OCI-LY7 (cell line): ENCODE measurements around the gene HEYL. TPM values are rescaled to one million over a fixed set of nuclear protein-coding genes. Genes with fewer than 3 reads are reported as not detected.

Experiments
- BruUV-seq: library from RNA; stranded (reverse); fragments of 400-500 nt; replicated peaks from 2 replicates; lab custom pipeline; 2021; lab: Mats Ljungman, UMichigan
- CTCF ChIA-PET: fragments of 300-600 bp; sonication (Branson Sonifier 250); formaldehyde crosslinking; loops from one replicate; lab custom pipeline; 2022; ENCODE audit warnings: antibody characterized with exemption; ENCODE audit not compliant: unreplicated experiment; lab: Charles Lee
- POLR2A ChIA-PET: fragments of 300-600 bp; sonication (Branson Sonifier 250); formaldehyde crosslinking; loops from one replicate; lab custom pipeline; 2022; ENCODE audit warnings: antibody characterized with exemption; lab: Charles Lee
- DNase-seq: peaks from one replicate; pipeline ENCODE4 v3.0.0-alpha.2; 2015; ENCODE audit warnings: low spot score
- H2AFZ ChIP-seq: fragments of 200-600 bp; sonication (generic), shearing (Covaris generic); 2 replicates; pipeline ENCODE4 v1.6.1; 2014; ENCODE audit warnings: mild to moderate bottlenecking, antibody characterized with exemption, low read length, moderate library complexity
- H3K27ac ChIP-seq: fragments of 200-600 bp; sonication (generic); 2 replicates; pipeline ENCODE4 v1.5.1; 2014; ENCODE audit warnings: mixed run types, low read depth, mild to moderate bottlenecking, moderate library complexity, low read length, inconsistent platforms; ENCODE audit not compliant: poor library complexity, severe bottlenecking
- H3K36me3 ChIP-seq: fragments of 200-600 bp; sonication (generic); 2 replicates; pipeline ENCODE4 v1.6.1; 2014; ENCODE audit warnings: mild to moderate bottlenecking, antibody characterized with exemption, low read length, moderate library complexity, mixed read lengths; ENCODE audit not compliant: insufficient read depth
- H3K4me1 ChIP-seq: fragments of 200-600 bp; sonication (generic); 2 replicates; pipeline ENCODE4 v1.5.1; 2014; ENCODE audit warnings: mild to moderate bottlenecking, low read length; ENCODE audit not compliant: insufficient read depth, poor library complexity, severe bottlenecking
- H3K4me2 ChIP-seq: fragments of 200-600 bp; sonication (generic); 2 replicates; pipeline ENCODE4 v1.6.1; 2014; ENCODE audit warnings: mild to moderate bottlenecking, low read length
- H3K4me3 ChIP-seq: fragments of 200-600 bp; sonication (generic); 2 replicates; pipeline ENCODE4 v1.5.1; 2014; ENCODE audit warnings: mild to moderate bottlenecking, low read depth, low read length; ENCODE audit not compliant: poor library complexity, severe bottlenecking
- H3K79me2 ChIP-seq: fragments of 200-600 bp; sonication (generic); 2 replicates; pipeline ENCODE4 v1.6.1; 2016; ENCODE audit warnings: low read depth, mild to moderate bottlenecking, low read length, moderate library complexity, mixed read lengths; ENCODE audit not compliant: insufficient read depth
- H3K9me2 ChIP-seq: fragments of 200-600 bp; sonication (generic); 2 replicates; pipeline ENCODE4 v1.6.1; 2016; ENCODE audit warnings: mild to moderate bottlenecking, low read length, mixed read lengths; ENCODE audit not compliant: insufficient read depth
- H3K9me3 ChIP-seq: fragments of 200-600 bp; sonication (generic); 2 replicates; pipeline ENCODE4 v1.6.1; 2014; ENCODE audit warnings: mild to moderate bottlenecking, mixed run types, low read length, mixed read lengths
- H4K20me1 ChIP-seq: fragments of 200-600 bp; sonication (generic); 2 replicates; pipeline ENCODE4 v1.6.1; 2014; ENCODE audit warnings: mild to moderate bottlenecking, antibody characterized with exemption, low read length, moderate library complexity, mixed read lengths; ENCODE audit not compliant: insufficient read depth
- CTCF ChIP-seq: fragments of 200-600 bp; sonication (generic); conservative IDR thresholded peaks from 2 replicates; pipeline ENCODE4 v1.5.1; 2014; ENCODE audit warnings: mild to moderate bottlenecking, antibody characterized with exemption, low read length, moderate library complexity, mixed read lengths
- EZH2phosphoT487 ChIP-seq: fragments of 200-600 bp; sonication (generic); IDR thresholded peaks from 2 replicates; pipeline ENCODE4 v1.6.1; 2018; ENCODE audit warnings: low read depth, borderline replicate concordance, mild to moderate bottlenecking, mixed run types, antibody characterized with exemption, low read length, moderate library complexity, mixed read lengths
- intact Hi-C: fragments of 100-400 bp; cut with micrococcal nuclease; formaldehyde crosslinking; loops from one replicate; pipeline ENCODE4 v1.10.0; 2022; ENCODE audit not compliant: unreplicated experiment
- total RNA-seq, 2 experiments: library from RNA; depleted of rRNA in 1 of 2; stranded (reverse); fragments of >200 nt in 1 of 2; shearing (Covaris generic) in 1 of 2; gene quantifications; 2 replicates each; pipeline ENCODE4 v1.2.3, GENCODE V29; 2014 to 2022

HEYL gene
- total RNA-seq, 2 experiments from 2014 or later: not detected

- intact Hi-C loops: no loop called here
- CTCF ChIA-PET: no interaction called here
- H3K27ac ChIP-seq: no peak overlapping the region
- no peaks in the 10 kb centered on the region for H3K4me1 ChIP-seq
- POLR2A ChIA-PET: interaction anchor here (0.7 kb wide), 1 partner anchor 569 kb away, joined by 3 read pairs; no protein-coding TSS in a partner anchor
- H3K4me2 ChIP-seq: no peak overlapping the region
- no peak for DNase-seq
- H3K9me3 ChIP-seq: no peaks in the 10 kb centered on the region
- no peaks in the 10 kb centered on the region for H3K36me3 ChIP-seq
- no peaks in the 10 kb centered on the region for H4K20me1 ChIP-seq
- no peak overlapping the region for H2AFZ ChIP-seq
- no peaks in the 10 kb centered on the region for H3K9me2 ChIP-seq
- no TSS peak for BruUV-seq
- no peaks in the 10 kb centered on the region for H3K79me2 ChIP-seq
- TF ChIP-seq EZH2phosphoT487 (no peak), CTCF (no peak)
- no peak overlapping the region for H3K4me3 ChIP-seq
These were observed 48.9 kb downstream of the HEYL start for GRCh38 chr1:39590546-39590945.

- DNase-seq: no peak
- CTCF ChIA-PET: no interaction called here
- Histone ChIP-seq H3K9me2 (no peaks in the 10 kb centered on the region), H3K4me2 (no peak overlapping the region), H2AFZ (no peak overlapping the region), H4K20me1 (no peaks in the 10 kb centered on the region), H3K4me3 (no peak overlapping the region), H3K9me3 (no peaks in the 10 kb centered on the region), H3K36me3 (no peaks in the 10 kb centered on the region), H3K4me1 (peaks cover 4% of the 10 kb centered on the region), H3K27ac (no peak overlapping the region), H3K79me2 (no peaks in the 10 kb centered on the region)
- BruUV-seq: no TSS peak
- POLR2A ChIA-PET: interaction anchor here (0.5 kb wide), 1 partner anchor 21 kb away, joined by 6 read pairs; no protein-coding TSS in a partner anchor
- TF ChIP-seq EZH2phosphoT487: no peak
- no peak for TF ChIP-seq CTCF
- intact Hi-C loops: no loop called here
These were observed 53.5 kb downstream of the HEYL start for GRCh38 chr1:39585933-39586332.

GRCh38 chr1:39576016-39576657 lies 63.3 kb downstream of the HEYL start:
- H3K79me2 ChIP-seq: peaks cover 54% of the 10 kb centered on the region
- peak; percentile 58 for DNase-seq
- H2AFZ ChIP-seq: no peak overlapping the region
- BruUV-seq: TSS peak; percentile 86
- H3K36me3 ChIP-seq: peaks cover 51% of the 10 kb centered on the region
- intact Hi-C loops: no loop called here
- ChIA-PET CTCF (interaction anchor here (0.6 to 0.7 kb wide), 2 partner anchors 357 to 933 kb away, joined by 4 read pairs; no protein-coding TSS in a partner anchor), POLR2A (interaction anchor here (0.6 to 0.8 kb wide), 6 partner anchors 15 to 381 kb away, joined by 3 to 4 read pairs (median 4); no protein-coding TSS in a partner anchor)
- no peak for TF ChIP-seq EZH2phosphoT487
- TF ChIP-seq CTCF: no peak
- H3K4me3 ChIP-seq: peak overlapping the region; percentile 98
- H3K27ac ChIP-seq: peak overlapping the region; percentile 63
- no peaks in the 10 kb centered on the region for H3K9me2 ChIP-seq
- peaks cover 42% of the 10 kb centered on the region for H4K20me1 ChIP-seq
- peaks cover 28% of the 10 kb centered on the region for H3K4me1 ChIP-seq
- peak overlapping the region; percentile 94 for H3K4me2 ChIP-seq
- H3K9me3 ChIP-seq: no peaks in the 10 kb centered on the region
